Liver (tissue), 9 donors: ENCODE data around the gene ANAPC10. TPM values are rescaled to one million over a fixed set of nuclear protein-coding genes. Genes with fewer than 3 reads are reported as not detected.

ENCODE experiments used
- DNase-seq: peaks from one replicate; pipeline ENCODE4 v3.0.0-alpha.2; 2017; ENCODE audit warnings: low spot score
- H3K27ac ChIP-seq, 2 donors: one replicate each; pipeline ENCODE4 v1.7.0; 2013; ENCODE audit warnings: inconsistent platforms in 2 of 2, low read length in 2 of 2, control low read depth in 1 of 2, low read depth in 1 of 2, mild to moderate bottlenecking in 1 of 2
- H3K27me3 ChIP-seq, 4 donors: one replicate each; pipeline versions ENCODE4 v1.6.1 to v1.7.0; 2013; ENCODE audit warnings: low read length in 3 of 4, inconsistent platforms in 1 of 4, mild to moderate bottlenecking in 1 of 4, moderate library complexity in 1 of 4; ENCODE audit not compliant: control insufficient read depth in 4 of 4, insufficient read depth in 4 of 4
- H3K36me3 ChIP-seq, 4 donors: one replicate each; pipeline versions ENCODE4 v1.6.1 to v1.7.0; 2013; ENCODE audit warnings: low read length in 3 of 4, mild to moderate bottlenecking in 3 of 4, low read depth in 1 of 4, moderate library complexity in 1 of 4; ENCODE audit not compliant: control insufficient read depth in 4 of 4, insufficient read depth in 3 of 4
- H3K4me1 ChIP-seq, 4 donors: one replicate each; pipeline versions ENCODE4 v1.6.1 to v1.7.0; 2013; ENCODE audit warnings: low read length in 3 of 4, mild to moderate bottlenecking in 3 of 4, moderate library complexity in 1 of 4; ENCODE audit not compliant: control insufficient read depth in 4 of 4, insufficient read depth in 4 of 4
- H3K4me3 ChIP-seq, 3 donors: one replicate each; pipeline versions ENCODE4 v1.6.1 to v1.7.0; 2013; ENCODE audit warnings: low read length in 3 of 3, control low read depth in 1 of 3, low read depth in 1 of 3, mild to moderate bottlenecking in 1 of 3
- H3K9ac ChIP-seq, 2 donors: one replicate each; pipeline ENCODE4 v1.7.0; 2013; ENCODE audit warnings: low read length in 2 of 2, mild to moderate bottlenecking in 2 of 2, moderate library complexity in 2 of 2, control low read depth in 1 of 2, low read depth in 1 of 2
- H3K9me3 ChIP-seq, 4 donors: one replicate each; pipeline versions ENCODE4 v1.6.1 to v1.7.0; 2013; ENCODE audit warnings: low read length in 3 of 4; ENCODE audit not compliant: control insufficient read depth in 4 of 4
- ATF3 ChIP-seq: IDR thresholded peaks from 2 replicates; pipeline ENCODE4 v1.6.1; 2016; ENCODE audit warnings: antibody characterized with exemption
- EGR1 ChIP-seq, 2 donors: IDR thresholded peaks; 2 replicates each; pipeline ENCODE4 v1.6.1; 2016 to 2018; ENCODE audit warnings: antibody characterized with exemption in 2 of 2, low read depth in 2 of 2
- FOXA1 ChIP-seq: IDR thresholded peaks from 2 replicates; pipeline ENCODE4 v1.6.1; 2016; ENCODE audit warnings: antibody characterized with exemption
- FOXA2 ChIP-seq: IDR thresholded peaks from 2 replicates; pipeline ENCODE4 v1.6.1; 2016; ENCODE audit warnings: antibody characterized with exemption
- GABPA ChIP-seq, 2 donors: IDR thresholded peaks in 1 of 2; conservative IDR thresholded peaks in 1 of 2; 2 replicates each; pipeline ENCODE4 v1.6.1; 2016; ENCODE audit warnings: antibody characterized with exemption in 2 of 2, mild to moderate bottlenecking in 1 of 2, moderate library complexity in 1 of 2
- HNF4A ChIP-seq, 2 donors: conservative IDR thresholded peaks; 2 replicates each; pipeline ENCODE4 v1.6.1; 2016; ENCODE audit warnings: antibody characterized with exemption in 2 of 2, mild to moderate bottlenecking in 2 of 2
- MAX ChIP-seq: IDR thresholded peaks from 2 replicates; pipeline ENCODE4 v1.6.1; 2016; ENCODE audit warnings: antibody characterized with exemption
- NR2F2 ChIP-seq: IDR thresholded peaks from 2 replicates; pipeline ENCODE4 v1.6.1; 2016; ENCODE audit warnings: antibody characterized with exemption
- RAD21 ChIP-seq, 2 donors: IDR thresholded peaks; 2 replicates each; pipeline ENCODE4 v1.6.1; 2016; ENCODE audit warnings: antibody characterized with exemption in 2 of 2, mild to moderate bottlenecking in 2 of 2
- REST ChIP-seq: IDR thresholded peaks from 2 replicates; pipeline ENCODE4 v1.6.1; 2016; ENCODE audit warnings: antibody characterized with exemption, mild to moderate bottlenecking
- RXRA ChIP-seq, 2 donors: IDR thresholded peaks; 2 replicates each; pipeline ENCODE4 v1.6.1; 2017 to 2018; ENCODE audit warnings: antibody characterized with exemption in 2 of 2, mild to moderate bottlenecking in 1 of 2
- SP1 ChIP-seq: IDR thresholded peaks from 2 replicates; pipeline ENCODE4 v1.6.1; 2018; ENCODE audit warnings: antibody characterized with exemption, mild to moderate bottlenecking
- TAF1 ChIP-seq: conservative IDR thresholded peaks from 2 replicates; pipeline ENCODE4 v1.6.1; 2016; ENCODE audit warnings: antibody characterized with exemption, mild to moderate bottlenecking
- YY1 ChIP-seq: IDR thresholded peaks from 2 replicates; pipeline ENCODE4 v1.6.1; 2016; ENCODE audit warnings: antibody characterized with exemption, mild to moderate bottlenecking
- ZBTB33 ChIP-seq: IDR thresholded peaks from 2 replicates; pipeline ENCODE4 v1.6.1; 2016; ENCODE audit warnings: antibody characterized with exemption
- WGBS: extraction: QIAGEN DNeasy Blood & Tissue Kit; methylation state at CpG from one replicate; pipeline ENCODE4 v1.1.7; 2013; 5-methylcytosine and 5-hydroxymethylcytosine counted together
- polyA plus RNA-seq, 2 donors: library from polyadenylated mRNA; stranded (reverse) in 1 of 2; unstranded in 1 of 2; fragments of 200-250 nt in 1 of 2; fragments of >200 nt in 1 of 2; fragmentation: Nextera tagmentation in 1 of 2; extraction: Ambion mirVana in 1 of 2; gene quantifications; one replicate each; pipeline versions ENCODE4 v1.2.1 to v1.2.3, GENCODE V29; 2013 to 2015
- total RNA-seq, 2 donors: library from RNA; depleted of rRNA; stranded (reverse); fragments of >200 nt; gene quantifications; one replicate each; pipeline ENCODE4 v1.2.3, GENCODE V29; 2014
- donor health status: healthy.
- donor health status: healthy.
- donor health status: healthy.
- donor health status: healthy.
- donor health status: healthy.

Gene ANAPC10
- total and polyA plus RNA-seq, 4 donors, result 6.2 to 16.1 (median 14.5) TPM

- no peak for DNase-seq
- H3K27ac ChIP-seq, result no peak overlapping the region
- H3K4me1 ChIP-seq, result peaks cover 0 to 1% (median 0%) of the 10 kb centered on the region in 4 donors
- H3K9ac ChIP-seq, result no peak overlapping the region
- peaks cover 0 to 8% (median 1%) of the 10 kb centered on the region in 4 donors for H3K9me3 ChIP-seq
- no peaks in the 10 kb centered on the region for H3K27me3 ChIP-seq
- H3K36me3 ChIP-seq, result peaks cover 8 to 40% (median 35%) of the 10 kb centered on the region in 4 donors
- 91% methylated on average over 1 of the region's 1 CpG for WGBS
- H3K4me3 ChIP-seq, result no peak overlapping the region
- no peak for TF ChIP-seq MAX
- TF ChIP-seq RXRA (IDR thresholded peaks at IDR 0.05), result no peak
- no peak for TF ChIP-seq TAF1
- no peak for TF ChIP-seq RAD21 (IDR thresholded peaks at IDR 0.05)
- no peak for TF ChIP-seq HNF4A (conservative IDR thresholded peaks at IDR 0.05)
- TF ChIP-seq GABPA (IDR thresholded peaks at IDR 0.05 in 1 of 2, conservative IDR thresholded peaks at IDR 0.05 in 1 of 2), result no peak
- no peak for TF ChIP-seq NR2F2
- TF ChIP-seq FOXA1, result no peak
- no peak for TF ChIP-seq REST
- no peak for TF ChIP-seq ZBTB33
- no peak for TF ChIP-seq SP1
- TF ChIP-seq YY1, result no peak
- no peak for TF ChIP-seq ATF3
These were observed 7.6 kb downstream of the ANAPC10 start for GRCh38 chr4:145090380-145090779.

GRCh38 chr4:145083891-145084605 is 13.9 kb downstream of the ANAPC10 start:
- WGBS, result 100% methylated on average over 1 of the region's 1 CpG
- H3K4me3 ChIP-seq, result no peak overlapping the region
- H3K9ac ChIP-seq, result no peak overlapping the region
- peaks cover 0 to 3% (median 0%) of the 10 kb centered on the region in 4 donors for H3K4me1 ChIP-seq
- H3K9me3 ChIP-seq, result no peaks in the 10 kb centered on the region
- DNase-seq, result no peak
- H3K36me3 ChIP-seq, result peaks cover 1 to 9% (median 6%) of the 10 kb centered on the region in 4 donors
- H3K27me3 ChIP-seq, result no peaks in the 10 kb centered on the region
- no peak for TF ChIP-seq ATF3
- TF ChIP-seq MAX, result no peak
- TF ChIP-seq REST, result no peak
- no peak for TF ChIP-seq GABPA (IDR thresholded peaks at IDR 0.05 in 1 of 2, conservative IDR thresholded peaks at IDR 0.05 in 1 of 2)
- TF ChIP-seq ZBTB33, result no peak
- TF ChIP-seq YY1, result no peak
- no peak for TF ChIP-seq NR2F2
- TF ChIP-seq HNF4A (conservative IDR thresholded peaks at IDR 0.05), result no peak
- no peak for TF ChIP-seq RAD21 (IDR thresholded peaks at IDR 0.05)
- TF ChIP-seq RXRA (IDR thresholded peaks at IDR 0.05), result no peak
- no peak for TF ChIP-seq EGR1 (IDR thresholded peaks at IDR 0.05; ENCODE audit: low read depth in 2 of 2)
- TF ChIP-seq FOXA2, result no peak
- no peak overlapping the region for H3K27ac ChIP-seq
